WTC11 (cell line): ENCODE results near the gene PRKN.

Experiments
- CREM ChIP-seq: sonication (generic); formaldehyde crosslinking; IDR thresholded peaks from 2 replicates; pipeline ENCODE4 v1.8.1; 2022; ENCODE audit warnings: mild to moderate bottlenecking, missing genetic modification reagents, moderate library complexity
- ESRRA ChIP-seq: sonication (generic); formaldehyde crosslinking; IDR thresholded peaks from 2 replicates; pipeline ENCODE4 v1.8.1; 2022; ENCODE audit warnings: mild to moderate bottlenecking, missing genetic modification reagents, borderline replicate concordance
- NFE2L1 ChIP-seq: sonication (generic); formaldehyde crosslinking; IDR thresholded peaks from 2 replicates; pipeline ENCODE4 v1.8.1; 2023; ENCODE audit warnings: missing genetic modification reagents
- NFYB ChIP-seq: sonication (generic); formaldehyde crosslinking; conservative IDR thresholded peaks from 2 replicates; pipeline ENCODE4 v1.8.0; 2022; ENCODE audit warnings: low read depth, missing genetic modification reagents
- NR2C2 ChIP-seq: sonication (generic); formaldehyde crosslinking; IDR thresholded peaks from 2 replicates; pipeline ENCODE4 v1.8.0; 2022; ENCODE audit warnings: mild to moderate bottlenecking, missing genetic modification reagents
- TCF7 ChIP-seq: sonication (generic); formaldehyde crosslinking; IDR thresholded peaks from 2 replicates; pipeline ENCODE4 v1.8.0; 2022; ENCODE audit warnings: mild to moderate bottlenecking, low read depth, missing genetic modification reagents, moderate library complexity
- TEAD4 ChIP-seq: sonication (generic); formaldehyde crosslinking; IDR thresholded peaks from 2 replicates; pipeline ENCODE4 v1.8.0; 2022; ENCODE audit warnings: mild to moderate bottlenecking, missing genetic modification reagents
- USF2 ChIP-seq: sonication (generic); formaldehyde crosslinking; IDR thresholded peaks from 2 replicates; pipeline ENCODE4 v1.8.1; 2023; ENCODE audit warnings: mild to moderate bottlenecking, missing genetic modification reagents, moderate library complexity
- TF ChIP-seq, protein P1 (sequence below): fragments of 200-600 bp; IDR thresholded peaks from 2 replicates; pipeline ENCODE4 v1.8.0; 2022; ENCODE audit warnings: antibody characterized with exemption
- TF ChIP-seq, protein P2 (sequence below): sonication (generic); formaldehyde crosslinking; IDR thresholded peaks from 2 replicates; pipeline ENCODE4 v1.8.0; 2022; ENCODE audit warnings: mild to moderate bottlenecking, missing genetic modification reagents
- TF ChIP-seq, protein P3 (sequence below): sonication (generic); formaldehyde crosslinking; IDR thresholded peaks from 2 replicates; pipeline ENCODE4 v1.8.1; 2023; ENCODE audit warnings: mild to moderate bottlenecking, missing genetic modification reagents, borderline replicate concordance
- TF ChIP-seq, protein P4 (sequence below): fragments of 250-450 bp; sonication (Bioruptor Pico); IDR thresholded peaks from 2 replicates; pipeline ENCODE4 v1.8.0; 2021; ENCODE audit warnings: mild to moderate bottlenecking

DNA sequence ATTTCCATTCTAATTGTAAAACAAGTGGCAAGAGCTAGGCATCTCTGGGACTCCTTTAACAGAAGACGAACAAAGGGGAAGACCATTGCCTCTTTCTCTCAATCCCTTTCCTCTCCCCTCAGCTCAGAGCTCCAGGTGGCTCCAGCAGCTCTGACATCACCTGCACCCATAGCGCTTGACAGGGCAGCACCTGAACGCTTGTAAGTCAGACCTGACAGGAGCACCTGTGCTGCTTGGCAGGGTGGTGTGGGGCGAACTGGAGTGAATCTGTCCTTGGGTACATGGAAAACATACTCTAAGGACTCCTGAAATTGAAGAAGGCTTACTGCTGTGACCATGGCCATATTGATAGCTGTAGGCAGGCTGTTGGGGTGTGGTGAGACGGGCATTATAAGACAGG is 1044.2 kb downstream of the PRKN start:
- TF ChIP-seq TEAD4 (CRISPR knock-in tag) (no peak), CREM (no peak), ESRRA (CRISPR knock-in tag) (no peak), NFYB (CRISPR knock-in tag) (no peak), TCF7 (CRISPR knock-in tag) (no peak), NR2C2 (CRISPR knock-in tag) (no peak), USF2 (CRISPR knock-in tag) (no peak), NFE2L1 (CRISPR knock-in tag) (no peak)
- TF ChIP-seq, protein P1, sequence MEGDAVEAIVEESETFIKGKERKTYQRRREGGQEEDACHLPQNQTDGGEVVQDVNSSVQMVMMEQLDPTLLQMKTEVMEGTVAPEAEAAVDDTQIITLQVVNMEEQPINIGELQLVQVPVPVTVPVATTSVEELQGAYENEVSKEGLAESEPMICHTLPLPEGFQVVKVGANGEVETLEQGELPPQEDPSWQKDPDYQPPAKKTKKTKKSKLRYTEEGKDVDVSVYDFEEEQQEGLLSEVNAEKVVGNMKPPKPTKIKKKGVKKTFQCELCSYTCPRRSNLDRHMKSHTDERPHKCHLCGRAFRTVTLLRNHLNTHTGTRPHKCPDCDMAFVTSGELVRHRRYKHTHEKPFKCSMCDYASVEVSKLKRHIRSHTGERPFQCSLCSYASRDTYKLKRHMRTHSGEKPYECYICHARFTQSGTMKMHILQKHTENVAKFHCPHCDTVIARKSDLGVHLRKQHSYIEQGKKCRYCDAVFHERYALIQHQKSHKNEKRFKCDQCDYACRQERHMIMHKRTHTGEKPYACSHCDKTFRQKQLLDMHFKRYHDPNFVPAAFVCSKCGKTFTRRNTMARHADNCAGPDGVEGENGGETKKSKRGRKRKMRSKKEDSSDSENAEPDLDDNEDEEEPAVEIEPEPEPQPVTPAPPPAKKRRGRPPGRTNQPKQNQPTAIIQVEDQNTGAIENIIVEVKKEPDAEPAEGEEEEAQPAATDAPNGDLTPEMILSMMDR = no peak
- TF ChIP-seq, protein P2, sequence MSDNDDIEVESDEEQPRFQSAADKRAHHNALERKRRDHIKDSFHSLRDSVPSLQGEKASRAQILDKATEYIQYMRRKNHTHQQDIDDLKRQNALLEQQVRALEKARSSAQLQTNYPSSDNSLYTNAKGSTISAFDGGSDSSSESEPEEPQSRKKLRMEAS = no peak
- TF ChIP-seq, protein P3, sequence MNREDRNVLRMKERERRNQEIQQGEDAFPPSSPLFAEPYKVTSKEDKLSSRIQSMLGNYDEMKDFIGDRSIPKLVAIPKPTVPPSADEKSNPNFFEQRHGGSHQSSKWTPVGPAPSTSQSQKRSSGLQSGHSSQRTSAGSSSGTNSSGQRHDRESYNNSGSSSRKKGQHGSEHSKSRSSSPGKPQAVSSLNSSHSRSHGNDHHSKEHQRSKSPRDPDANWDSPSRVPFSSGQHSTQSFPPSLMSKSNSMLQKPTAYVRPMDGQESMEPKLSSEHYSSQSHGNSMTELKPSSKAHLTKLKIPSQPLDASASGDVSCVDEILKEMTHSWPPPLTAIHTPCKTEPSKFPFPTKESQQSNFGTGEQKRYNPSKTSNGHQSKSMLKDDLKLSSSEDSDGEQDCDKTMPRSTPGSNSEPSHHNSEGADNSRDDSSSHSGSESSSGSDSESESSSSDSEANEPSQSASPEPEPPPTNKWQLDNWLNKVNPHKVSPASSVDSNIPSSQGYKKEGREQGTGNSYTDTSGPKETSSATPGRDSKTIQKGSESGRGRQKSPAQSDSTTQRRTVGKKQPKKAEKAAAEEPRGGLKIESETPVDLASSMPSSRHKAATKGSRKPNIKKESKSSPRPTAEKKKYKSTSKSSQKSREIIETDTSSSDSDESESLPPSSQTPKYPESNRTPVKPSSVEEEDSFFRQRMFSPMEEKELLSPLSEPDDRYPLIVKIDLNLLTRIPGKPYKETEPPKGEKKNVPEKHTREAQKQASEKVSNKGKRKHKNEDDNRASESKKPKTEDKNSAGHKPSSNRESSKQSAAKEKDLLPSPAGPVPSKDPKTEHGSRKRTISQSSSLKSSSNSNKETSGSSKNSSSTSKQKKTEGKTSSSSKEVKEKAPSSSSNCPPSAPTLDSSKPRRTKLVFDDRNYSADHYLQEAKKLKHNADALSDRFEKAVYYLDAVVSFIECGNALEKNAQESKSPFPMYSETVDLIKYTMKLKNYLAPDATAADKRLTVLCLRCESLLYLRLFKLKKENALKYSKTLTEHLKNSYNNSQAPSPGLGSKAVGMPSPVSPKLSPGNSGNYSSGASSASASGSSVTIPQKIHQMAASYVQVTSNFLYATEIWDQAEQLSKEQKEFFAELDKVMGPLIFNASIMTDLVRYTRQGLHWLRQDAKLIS (CRISPR knock-in tag) = no peak
- TF ChIP-seq, protein P4, sequence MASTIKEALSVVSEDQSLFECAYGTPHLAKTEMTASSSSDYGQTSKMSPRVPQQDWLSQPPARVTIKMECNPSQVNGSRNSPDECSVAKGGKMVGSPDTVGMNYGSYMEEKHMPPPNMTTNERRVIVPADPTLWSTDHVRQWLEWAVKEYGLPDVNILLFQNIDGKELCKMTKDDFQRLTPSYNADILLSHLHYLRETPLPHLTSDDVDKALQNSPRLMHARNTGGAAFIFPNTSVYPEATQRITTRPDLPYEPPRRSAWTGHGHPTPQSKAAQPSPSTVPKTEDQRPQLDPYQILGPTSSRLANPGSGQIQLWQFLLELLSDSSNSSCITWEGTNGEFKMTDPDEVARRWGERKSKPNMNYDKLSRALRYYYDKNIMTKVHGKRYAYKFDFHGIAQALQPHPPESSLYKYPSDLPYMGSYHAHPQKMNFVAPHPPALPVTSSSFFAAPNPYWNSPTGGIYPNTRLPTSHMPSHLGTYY (CRISPR knock-in tag) = no peak
